NOMO-1 treated with dmso at 0.1 percent for 144 hours (cell line): Measurements from ENCODE around the gene TMEM184C.
A peak's percentile ranks its signal among the peaks of the same experiment; 100 is the strongest.

Experiments used
- DNase-seq: peaks from one replicate; lab custom pipeline; 2025; ENCODE audit not compliant: unreplicated experiment; lab: John Stamatoyannopoulos, UW

Gene TMEM184C

GRCh38 chr4:147648656-147649055 lies 31.5 kb downstream of the TMEM184C start:
- no peak for DNase-seq

- no peak for DNase-seq
Observed at GRCh38 chr4:147651563-147651962, 34.4 kb downstream of the TMEM184C start.

DNA sequence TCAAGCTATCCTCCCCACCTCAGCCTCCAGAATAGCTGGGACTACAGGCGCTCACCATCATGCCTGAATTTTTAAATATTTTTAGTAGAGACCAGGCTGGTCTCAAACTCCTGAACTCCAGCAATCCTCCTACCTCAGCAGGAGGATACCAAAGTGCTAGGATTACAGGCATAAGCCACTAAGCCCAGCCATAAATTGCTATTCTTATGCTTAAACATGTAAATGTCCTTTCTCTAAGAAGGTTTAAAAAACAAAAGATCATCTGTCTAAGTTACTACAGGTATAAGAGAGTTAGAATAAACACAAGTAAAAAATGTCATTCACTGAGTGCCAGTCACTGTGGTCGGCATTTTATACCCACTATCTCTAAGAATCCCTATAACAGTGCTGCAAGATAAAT lies 38.4 kb downstream of the TMEM184C start:
- DNase-seq: no peak

DNA sequence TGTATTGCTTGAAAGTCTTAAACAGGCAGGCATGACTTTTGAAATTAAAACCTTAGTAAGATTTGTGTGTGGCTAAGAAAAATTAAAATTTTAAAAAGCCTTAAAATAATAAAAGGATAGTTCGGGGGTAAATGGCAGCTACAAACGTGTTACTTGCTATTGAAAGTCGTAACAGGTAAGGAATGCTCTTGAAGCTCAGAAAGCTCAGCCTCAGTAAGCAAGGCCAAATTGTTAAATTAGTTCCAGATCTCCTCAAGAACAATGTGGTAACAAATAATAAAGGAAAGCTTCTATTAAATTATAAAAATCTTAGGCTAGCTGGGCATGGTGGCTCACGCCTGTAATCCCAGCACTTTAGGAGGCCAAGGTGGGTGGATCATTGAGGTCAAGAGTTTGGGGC lies 41.3 kb downstream of the TMEM184C start:
- no peak for DNase-seq

- DNase-seq: no peak
Observed at GRCh38 chr4:147674073-147674472, 56.9 kb downstream of the TMEM184C start.

- no peak for DNase-seq
Observed at GRCh38 chr4:147674496-147674895, 57.3 kb downstream of the TMEM184C start.

DNA sequence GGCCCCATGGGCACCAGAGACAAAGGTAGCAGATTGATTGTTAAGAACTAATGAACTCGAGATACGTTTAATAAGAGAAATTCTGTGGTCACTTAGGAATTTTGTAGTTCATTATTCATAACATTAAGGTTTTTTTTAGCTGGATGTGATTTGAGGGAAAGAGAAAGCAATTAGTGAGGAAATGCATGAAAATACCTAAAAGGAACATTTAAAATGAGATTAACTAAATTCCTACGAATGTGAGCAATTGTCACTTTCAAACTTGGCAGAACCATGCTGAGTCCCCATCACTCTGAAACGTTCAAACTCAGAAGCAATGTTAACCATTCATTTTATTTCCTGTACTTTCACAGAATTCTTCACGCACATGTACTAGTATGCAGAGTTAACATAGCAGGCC lies 60.9 kb downstream of the TMEM184C start:
- no peak for DNase-seq

GRCh38 chr4:147678796-147679549 lies 61.8 kb downstream of the TMEM184C start:
- no peak for DNase-seq

DNA sequence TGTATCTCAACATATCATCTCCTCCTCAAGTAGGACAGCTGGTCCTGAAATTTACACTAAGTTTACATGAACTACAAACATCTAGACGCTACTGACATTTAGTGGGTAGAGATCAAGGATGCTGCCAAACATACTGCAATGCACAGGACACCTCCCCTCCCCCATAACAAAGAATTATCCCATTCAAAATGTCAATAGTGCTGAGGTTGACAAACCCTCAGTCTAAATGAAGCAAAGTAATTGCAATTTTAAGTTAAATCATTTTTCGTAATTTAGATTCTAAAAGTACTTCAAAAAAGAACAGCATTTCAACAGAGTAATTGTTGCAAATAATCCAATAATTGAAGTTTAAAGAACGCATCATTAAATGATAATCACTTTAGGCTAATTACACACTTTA lies 65.6 kb downstream of the TMEM184C start:
- no peak for DNase-seq

DNA sequence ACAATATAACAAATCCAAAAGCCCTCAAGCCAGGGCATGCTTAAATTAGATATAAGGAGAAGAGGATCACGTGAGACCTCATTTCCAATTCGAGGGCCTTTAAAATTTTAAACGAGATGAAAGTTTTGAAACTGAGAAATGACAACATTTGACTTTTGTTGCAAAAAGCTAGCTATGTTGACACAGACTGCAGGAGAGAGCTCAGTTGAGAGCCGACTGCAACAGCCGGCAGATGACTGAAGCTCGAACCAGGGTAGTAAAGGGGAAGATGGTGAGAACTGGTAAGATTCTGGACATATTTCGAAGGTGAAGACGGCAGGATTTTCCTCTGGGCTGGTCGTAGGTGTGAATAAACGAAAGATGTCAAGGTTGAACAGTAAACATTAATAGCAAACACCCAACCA lies 66.0 kb downstream of the TMEM184C start:
- DNase-seq: peak; percentile 4

DNA sequence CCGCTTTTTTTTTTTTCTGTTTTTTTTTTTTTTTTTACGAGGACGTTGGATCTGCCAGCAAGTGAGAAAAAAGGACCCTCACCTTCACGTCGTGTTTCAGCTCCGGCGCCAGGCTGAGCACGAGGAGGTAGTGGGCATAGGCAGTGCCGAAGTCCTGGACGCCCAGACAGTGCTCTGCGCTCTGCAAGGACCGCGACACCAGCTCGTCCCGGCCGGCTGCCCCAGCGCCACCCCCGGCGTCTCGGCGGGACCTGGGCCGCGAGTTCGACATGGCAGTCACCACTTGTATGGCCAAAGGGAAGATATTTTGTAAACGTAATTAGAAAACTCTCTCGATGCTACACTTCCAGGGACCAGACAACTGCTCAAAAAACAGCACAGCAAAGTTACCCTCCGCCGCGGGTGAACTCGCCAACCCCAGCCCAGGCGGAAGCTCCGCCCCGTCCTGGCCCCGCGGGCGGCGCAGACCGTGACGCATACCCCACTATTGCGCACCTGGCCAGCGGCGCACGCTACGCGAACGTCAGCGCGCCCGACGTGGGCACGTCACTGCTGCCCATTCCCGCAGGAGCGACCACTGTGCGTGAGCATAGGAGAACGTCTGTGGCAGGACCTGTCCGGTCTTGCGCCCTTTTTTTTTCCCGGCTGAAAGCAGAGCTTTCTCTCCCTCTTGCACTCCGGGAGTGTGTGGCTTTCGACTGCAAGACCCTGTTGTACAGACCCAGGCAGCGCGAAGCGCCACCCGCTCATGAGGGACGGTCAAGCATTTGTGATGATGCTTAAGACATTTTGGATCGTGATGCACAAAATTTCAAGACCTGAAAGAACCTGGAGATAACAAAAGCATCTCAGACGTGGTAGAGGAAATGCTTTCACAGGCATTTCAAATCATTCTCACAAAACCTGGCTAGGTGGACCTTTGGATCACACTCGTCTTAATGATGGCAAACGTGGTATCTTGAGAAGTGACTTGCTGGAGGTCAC lies 66.8 kb downstream of the TMEM184C start, which contains the start of gene PRMT9:
Gene PRMT9 (minus strand): TSS at position 447 of the 984 bp plus-strand sequence. CDS start 176 bp downstream, at position 271.
- DNase-seq: peak; percentile 80

- DNase-seq: no peak
Observed at GRCh38 chr4:147689067-147689466, 71.9 kb downstream of the TMEM184C start.

- no peak for DNase-seq
Observed at GRCh38 chr4:147691820-147692219, 74.6 kb downstream of the TMEM184C start.

GRCh38 chr4:147693218-147693617 lies 76.0 kb downstream of the TMEM184C start:
- no peak for DNase-seq

DNA sequence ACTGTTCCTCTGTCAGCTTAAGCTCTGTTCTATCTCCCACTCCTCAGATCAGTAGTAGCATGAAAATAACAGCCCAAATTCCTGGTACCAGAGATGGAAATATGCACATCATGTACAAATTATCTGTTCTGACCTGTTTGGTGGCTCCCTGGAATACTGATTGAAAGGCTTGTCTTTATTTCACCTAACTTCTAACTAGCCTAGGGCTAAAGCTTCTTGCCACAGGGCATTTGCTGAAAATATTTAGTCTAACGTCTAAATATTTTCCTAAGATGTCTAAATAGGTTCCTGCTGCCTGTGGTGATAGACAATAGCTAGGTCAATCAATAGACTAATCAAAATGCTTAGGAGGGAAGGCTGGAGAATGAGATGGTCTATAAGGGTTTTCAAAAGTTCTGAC lies 79.7 kb downstream of the TMEM184C start:
- no peak for DNase-seq

DNA sequence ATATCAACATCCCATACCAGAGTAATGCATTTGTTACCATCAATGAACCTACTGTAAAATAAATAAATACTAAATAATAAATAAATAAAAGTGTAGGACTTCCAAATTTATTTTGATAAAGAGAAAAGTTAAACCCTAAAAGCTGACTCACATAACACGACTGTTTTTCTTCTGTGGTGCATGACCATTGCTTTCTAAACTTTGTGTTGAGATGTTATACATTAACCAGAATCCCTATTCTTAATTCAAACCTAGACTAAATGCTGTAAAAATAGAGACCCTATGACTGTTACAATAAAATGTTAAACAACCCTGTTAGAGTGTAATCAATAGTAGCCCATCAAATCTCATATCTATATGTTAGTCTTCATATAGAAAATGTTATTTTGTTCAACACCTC lies 87.6 kb downstream of the TMEM184C start:
- DNase-seq: no peak

DNA sequence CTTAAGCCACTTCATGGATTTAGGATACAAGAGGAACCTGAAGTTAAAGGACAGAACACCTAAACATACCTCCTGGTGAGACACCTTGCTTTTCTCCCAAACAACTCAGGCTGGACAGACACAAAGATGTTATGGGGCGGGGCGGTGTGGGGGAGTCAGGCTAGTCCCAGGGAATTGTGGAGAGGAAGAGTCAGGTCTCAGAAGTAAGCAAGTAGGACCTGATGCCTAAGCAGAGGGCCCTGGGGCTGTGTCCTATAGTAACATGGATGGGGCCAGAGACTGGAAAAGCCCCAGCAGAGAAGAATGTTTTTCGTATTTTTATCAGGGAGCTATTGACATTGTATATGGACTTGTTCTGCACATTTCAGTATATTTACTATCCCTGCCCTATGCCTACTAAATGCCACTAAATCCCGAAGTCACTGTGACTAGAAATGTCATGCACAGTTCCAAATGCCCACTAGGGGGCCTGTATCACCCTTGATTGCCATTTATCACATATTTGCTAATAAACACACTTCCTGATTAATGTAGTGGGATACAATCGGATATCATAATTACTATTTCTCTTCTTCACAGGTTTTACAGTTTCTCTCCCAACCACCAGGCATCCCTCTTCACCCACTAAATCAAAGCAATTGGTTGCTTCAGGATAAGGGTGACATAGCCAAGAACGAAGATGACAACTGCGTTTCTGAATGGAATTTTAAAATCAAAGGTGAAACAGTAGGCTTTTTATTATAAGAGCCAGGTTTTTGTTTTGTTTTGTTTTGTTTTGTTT lies 90.9 kb downstream of the TMEM184C start:
- no peak for DNase-seq

GRCh38 chr4:147709999-147710398 lies 92.8 kb downstream of the TMEM184C start:
- no peak for DNase-seq

DNA sequence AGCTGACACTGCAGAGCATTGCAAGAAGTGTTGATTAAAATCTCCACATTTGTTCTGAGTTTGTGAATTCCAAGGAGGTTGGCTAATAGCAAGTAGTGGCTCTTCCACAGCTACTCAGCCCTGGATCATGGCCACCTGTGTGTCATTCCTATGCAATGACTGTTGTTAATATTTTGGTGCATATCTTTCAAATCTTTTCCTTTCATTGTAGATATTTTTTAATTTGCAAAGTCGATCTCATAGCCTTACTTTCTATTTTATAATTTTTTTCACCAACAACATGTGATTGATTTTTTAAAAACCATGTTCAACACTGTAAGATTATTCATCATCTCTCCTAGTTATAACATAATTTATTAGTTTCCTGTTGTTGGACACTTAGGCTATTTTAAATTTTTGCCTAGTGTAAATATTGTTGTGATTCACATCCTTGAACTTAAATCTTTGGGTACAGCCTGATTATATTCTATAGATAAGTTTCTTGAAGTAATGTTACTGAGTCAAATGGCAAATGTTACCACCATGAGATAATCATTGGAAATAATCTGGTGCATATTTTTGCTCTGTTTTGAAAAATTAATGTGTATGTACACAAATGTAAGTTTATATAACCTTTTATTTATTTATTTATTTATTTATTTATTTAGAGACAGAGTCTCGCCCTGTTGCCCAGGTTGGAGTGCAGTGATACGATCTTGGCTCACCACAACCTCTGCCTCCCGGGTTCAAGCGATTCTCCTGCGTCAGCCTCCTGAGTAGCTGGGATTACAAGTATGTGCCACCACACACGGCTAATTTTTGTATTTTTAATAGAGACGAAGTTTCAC lies 97.6 kb downstream of the TMEM184C start:
- no peak for DNase-seq

GRCh38 chr4:147717878-147718277 lies 100.7 kb downstream of the TMEM184C start:
- no peak for DNase-seq
